ENCODE data around the gene RASGRF2. TPM values are rescaled to one million over a fixed set of nuclear protein-coding genes. Genes with fewer than 3 reads are reported as not detected.

Gene RASGRF2
- total and polyA plus RNA-seq, 9 of the 15 experiments (the other 6 are each of a cell fraction or from before 2014, with no cell fraction given) = 0.01 to 0.22 (median 0.08) TPM; not detected in 2

GRCh38 chr5:81021951-81022687 is 62.0 kb downstream of the RASGRF2 start:
- FAIRE-seq (no peak), DNase-seq (ENCODE audit: extremely low read depth in 1 of 4, low spot score in 3 of 4) (no peak), ATAC-seq (no peak)
- intact Hi-C loops (cut with micrococcal nuclease) = no loop called here
- H3K9me3 ChIP-seq (replicated peaks; ENCODE audit: control insufficient read depth, insufficient read depth, low read depth, low read length) = no peaks in the 10 kb centered on the region
- peaks cover 14 to 33% of the 10 kb centered on the region in 2 experiments for H3K27me3 ChIP-seq (ENCODE audit: control insufficient read depth in 2 of 2, insufficient read depth in 2 of 2, low read length in 2 of 2)
- no peak overlapping the region for H3K4me2 ChIP-seq (ENCODE audit: insufficient read depth, low read length)
- H4K20me1 ChIP-seq (replicated peaks; ENCODE audit: control insufficient read depth, insufficient read depth, low read length) = no peaks in the 10 kb centered on the region
- H3K9me1 ChIP-seq (ENCODE audit: control insufficient read depth, insufficient read depth, low read length) = no peaks in the 10 kb centered on the region
- no peak overlapping the region for H2AFZ ChIP-seq (ENCODE audit: low read depth, low read length)
- no peak for TF ChIP-seq ATF7 (IDR thresholded peaks at IDR 0.05)
- no peak for TF ChIP-seq ZNF76 (CRISPR knock-in tag; IDR thresholded peaks at IDR 0.05; ENCODE audit: borderline replicate concordance)
- TF ChIP-seq FOXP4 (CRISPR knock-in tag; IDR thresholded peaks at IDR 0.05; ENCODE audit: borderline replicate concordance) = no peak
- no peaks in the 10 kb centered on the region for H3K36me3 ChIP-seq (ENCODE audit: control insufficient read depth, insufficient read depth, low read length)
- H3K9ac ChIP-seq (ENCODE audit: insufficient read depth in 1 of 2, low read depth in 2 of 2, low read length in 2 of 2) = no peak overlapping the region
- ChIA-PET CTCF (ENCODE audit: low intra/inter-chr PET ratio) (no interaction called here), POLR2A (no interaction called here)
- no TSS peak for BruUV-seq (replicated peaks)
- no peak overlapping the region for H3K4me3 ChIP-seq
- H3K4me1 ChIP-seq (replicated peaks in 1 of 2; ENCODE audit: control insufficient read depth in 2 of 2, insufficient read depth in 2 of 2, low read length in 2 of 2) = no peaks in the 10 kb centered on the region
- under 1% methylated on average over 10 of the region's 10 CpGs for WGBS (ENCODE audit: insufficient coverage, low coverage, missing lambda C conversion rate)
- H3K79me2 ChIP-seq (ENCODE audit: control insufficient read depth, insufficient read depth, low read length) = no peaks in the 10 kb centered on the region
- in situ Hi-C loops (cut with MboI) = no loop called here
- H3K27ac ChIP-seq (ENCODE audit: extremely low read depth, low read depth, low read length) = no peak overlapping the region

Data from K562 (cell line).